GM19438 (cell line): ENCODE data around the gene ATP2C1.
A peak's percentile ranks its signal among the peaks of the same experiment; 100 is the strongest.
"Not testable (repeated sequence)": the region's sequence is repeated elsewhere in the genome, so short reads cannot be mapped to it uniquely, and the experiment has no call there.

Experiments used
- ATAC-seq: cut with Tn5 transposase; IDR thresholded peaks from one replicate; pipeline ENCODE4 v1.9.1; 2021; ENCODE audit warnings: low read depth; ENCODE audit not compliant: unreplicated experiment

ATP2C1 gene, protein sequence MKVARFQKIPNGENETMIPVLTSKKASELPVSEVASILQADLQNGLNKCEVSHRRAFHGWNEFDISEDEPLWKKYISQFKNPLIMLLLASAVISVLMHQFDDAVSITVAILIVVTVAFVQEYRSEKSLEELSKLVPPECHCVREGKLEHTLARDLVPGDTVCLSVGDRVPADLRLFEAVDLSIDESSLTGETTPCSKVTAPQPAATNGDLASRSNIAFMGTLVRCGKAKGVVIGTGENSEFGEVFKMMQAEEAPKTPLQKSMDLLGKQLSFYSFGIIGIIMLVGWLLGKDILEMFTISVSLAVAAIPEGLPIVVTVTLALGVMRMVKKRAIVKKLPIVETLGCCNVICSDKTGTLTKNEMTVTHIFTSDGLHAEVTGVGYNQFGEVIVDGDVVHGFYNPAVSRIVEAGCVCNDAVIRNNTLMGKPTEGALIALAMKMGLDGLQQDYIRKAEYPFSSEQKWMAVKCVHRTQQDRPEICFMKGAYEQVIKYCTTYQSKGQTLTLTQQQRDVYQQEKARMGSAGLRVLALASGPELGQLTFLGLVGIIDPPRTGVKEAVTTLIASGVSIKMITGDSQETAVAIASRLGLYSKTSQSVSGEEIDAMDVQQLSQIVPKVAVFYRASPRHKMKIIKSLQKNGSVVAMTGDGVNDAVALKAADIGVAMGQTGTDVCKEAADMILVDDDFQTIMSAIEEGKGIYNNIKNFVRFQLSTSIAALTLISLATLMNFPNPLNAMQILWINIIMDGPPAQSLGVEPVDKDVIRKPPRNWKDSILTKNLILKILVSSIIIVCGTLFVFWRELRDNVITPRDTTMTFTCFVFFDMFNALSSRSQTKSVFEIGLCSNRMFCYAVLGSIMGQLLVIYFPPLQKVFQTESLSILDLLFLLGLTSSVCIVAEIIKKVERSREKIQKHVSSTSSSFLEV

DNA sequence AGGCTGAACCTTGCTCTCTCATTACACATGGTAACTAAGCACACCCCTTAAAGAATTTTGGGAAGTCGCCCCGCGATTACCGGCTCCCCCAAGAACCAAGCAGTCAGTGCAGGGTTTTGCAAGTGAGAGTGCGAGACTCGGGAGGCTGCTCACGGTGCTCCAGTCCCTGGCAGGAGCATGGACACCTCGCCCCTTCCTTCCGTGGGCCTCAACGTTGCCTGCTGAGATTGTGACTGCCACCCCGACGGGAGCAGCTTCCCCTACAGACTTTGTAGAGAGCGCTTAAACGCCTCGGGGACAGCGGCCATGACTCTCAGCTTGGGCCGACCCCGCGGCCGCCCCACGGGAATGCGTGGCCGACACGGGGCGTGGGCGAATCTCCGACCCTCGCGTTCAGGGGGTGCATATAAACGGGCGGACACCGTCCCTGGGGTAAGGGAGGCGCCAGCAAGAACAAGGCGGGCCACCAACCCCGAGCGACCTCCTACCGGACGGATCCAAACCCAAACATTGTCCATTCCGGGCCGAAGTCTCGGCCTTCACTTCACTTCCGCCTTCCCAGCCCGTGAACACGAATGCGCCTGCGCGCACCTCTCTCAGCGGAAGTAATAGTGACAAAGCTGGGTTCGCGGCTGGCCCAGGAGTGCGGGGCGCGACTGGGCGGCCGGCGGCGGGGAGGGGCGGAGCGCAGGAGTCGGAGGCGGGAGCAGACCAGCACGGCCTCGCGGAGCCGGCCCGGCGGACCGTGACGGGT lies at the start of gene ATP2C1:
Gene ATP2C1, plus strand, starts transcription at position 709 of the 754 bp plus-strand sequence. CDS start 686 bp downstream, outside the sequence.
- ATAC-seq = peak; percentile 90

DNA sequence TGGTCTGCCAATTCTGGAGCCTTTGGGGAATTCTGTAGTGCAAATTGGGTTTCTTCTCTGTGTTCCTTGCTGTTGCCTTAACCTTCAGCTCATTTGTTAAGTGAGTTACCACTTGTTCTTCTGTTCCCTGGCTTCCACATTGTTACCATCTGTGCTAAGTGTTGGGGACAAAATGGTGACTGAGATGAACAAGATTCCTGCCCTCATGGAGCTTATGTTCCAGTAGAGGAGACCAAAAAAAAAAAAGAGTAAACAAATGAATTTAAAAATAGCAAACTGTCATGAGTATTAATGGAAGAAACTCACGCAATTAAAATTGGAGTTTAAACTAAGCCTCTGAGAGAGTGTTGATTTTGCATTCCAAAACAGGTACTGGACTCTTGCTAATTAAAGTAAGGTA lies 49.4 kb upstream of the ATP2C1 start:
- no peak for ATAC-seq

DNA sequence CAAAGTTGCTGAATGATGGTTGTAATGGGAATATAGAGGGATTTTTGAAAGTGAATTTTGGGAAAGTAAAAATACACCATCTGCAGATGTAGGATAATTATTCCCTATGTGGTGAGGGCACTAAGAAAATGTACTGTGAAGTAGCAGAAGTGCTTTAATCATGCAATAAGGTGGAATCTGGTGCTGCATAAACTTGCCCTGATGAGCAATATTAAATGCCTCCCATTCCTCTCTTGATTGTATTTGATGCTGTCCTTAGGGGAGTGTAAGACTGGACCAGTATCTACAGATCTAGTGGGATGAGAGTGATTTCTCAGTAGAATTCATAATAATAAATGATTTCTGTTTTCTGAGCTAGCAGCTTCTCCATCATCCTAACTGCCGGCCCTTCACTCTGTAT lies 47.7 kb upstream of the ATP2C1 start:
- no peak for ATAC-seq

DNA sequence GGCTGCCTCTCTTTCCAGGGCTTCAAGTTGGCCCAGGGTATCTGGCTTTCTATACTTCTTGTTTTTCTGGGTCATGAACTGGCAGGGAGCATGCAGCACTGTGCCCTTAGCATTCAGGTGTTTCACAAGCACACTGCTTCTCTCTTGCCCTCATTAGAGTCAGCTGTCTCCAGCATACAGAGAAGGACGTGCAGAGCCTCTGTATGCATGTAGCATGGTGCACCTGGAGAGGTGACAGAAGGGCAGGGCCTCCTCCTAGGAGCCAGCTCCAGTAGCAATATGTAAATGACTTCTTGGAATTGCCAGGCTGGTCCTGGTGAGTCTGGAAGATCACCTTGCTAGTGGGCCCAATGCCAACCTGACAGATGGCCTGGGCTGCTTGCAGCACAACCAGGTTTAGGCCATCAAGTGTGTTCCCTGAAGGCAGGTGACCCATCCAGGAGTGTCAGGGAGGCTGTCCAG lies 44.8 kb upstream of the ATP2C1 start:
- ATAC-seq = no peak

DNA sequence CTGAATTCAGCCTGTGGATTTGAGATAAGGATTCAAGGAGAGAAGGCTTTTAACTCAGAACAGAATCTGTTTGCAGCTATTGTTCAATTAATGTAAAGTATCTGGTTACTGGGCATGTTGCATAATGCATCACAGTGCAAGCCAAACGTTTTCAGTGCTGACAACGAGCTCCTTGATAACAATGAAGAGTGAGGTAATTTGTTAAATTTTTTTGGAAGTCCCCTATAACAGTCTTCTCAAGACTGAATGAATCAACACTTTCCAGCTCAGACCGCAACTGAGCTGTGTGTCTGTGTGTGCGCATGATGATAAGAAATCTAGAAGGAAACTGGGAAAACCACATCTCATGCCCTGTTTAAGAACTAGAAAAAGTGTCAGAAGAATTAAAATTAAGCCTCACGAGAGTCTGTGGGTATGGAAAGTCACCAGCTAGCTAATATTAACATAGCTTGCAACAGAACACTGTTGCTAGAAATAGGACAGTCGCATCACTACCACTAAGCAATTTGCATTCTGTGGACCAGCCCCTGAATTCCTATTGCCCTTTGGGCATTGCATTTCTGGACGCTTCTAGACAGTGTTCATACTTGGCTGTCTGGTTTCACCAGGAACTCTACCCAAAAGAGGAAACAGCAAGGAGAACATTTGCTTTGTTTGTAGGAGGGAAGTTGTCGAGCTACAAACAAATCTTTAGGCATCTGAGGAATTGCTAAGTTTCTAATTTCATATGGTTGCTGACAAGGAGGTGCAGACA lies 43.7 kb upstream of the ATP2C1 start:
- ATAC-seq = peak; percentile 55

DNA sequence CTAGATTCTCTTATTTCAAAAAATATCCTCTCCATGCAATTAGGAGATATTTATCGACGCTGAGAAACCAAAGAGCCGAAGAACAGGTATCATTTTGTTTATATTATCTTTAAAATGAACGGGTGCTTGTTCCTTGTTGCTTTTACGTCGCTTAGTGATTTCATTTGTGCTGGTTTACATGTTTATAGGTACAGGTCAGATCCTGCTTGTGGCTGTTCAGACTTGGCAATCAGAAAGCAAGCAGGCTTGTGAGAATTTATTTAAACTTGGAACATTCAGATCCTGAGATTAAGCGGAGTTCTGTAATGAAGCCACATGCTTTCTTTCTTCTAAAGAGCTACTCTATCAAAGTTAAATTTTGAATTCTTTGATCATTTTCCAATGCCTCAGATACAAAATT lies 43.0 kb upstream of the ATP2C1 start:
- ATAC-seq = no peak

DNA sequence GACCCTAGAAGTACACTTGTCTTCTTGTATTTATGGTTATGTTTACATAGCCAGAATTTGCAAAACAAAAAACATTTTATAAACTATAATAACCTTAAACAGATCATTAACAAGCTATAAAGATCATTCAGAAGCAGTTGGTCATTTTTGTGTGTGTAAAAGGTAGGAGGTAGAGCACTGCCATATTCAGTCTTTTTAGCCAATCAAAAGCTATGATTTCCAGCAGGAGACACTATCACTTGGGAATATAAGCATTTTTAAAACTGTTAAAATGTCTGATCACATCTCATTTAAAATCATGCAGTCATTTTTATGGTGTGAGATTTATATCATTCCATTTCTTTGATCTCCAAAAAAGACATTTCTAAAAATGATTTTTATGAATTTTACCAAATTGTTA lies 42.6 kb upstream of the ATP2C1 start:
- ATAC-seq = no peak

DNA sequence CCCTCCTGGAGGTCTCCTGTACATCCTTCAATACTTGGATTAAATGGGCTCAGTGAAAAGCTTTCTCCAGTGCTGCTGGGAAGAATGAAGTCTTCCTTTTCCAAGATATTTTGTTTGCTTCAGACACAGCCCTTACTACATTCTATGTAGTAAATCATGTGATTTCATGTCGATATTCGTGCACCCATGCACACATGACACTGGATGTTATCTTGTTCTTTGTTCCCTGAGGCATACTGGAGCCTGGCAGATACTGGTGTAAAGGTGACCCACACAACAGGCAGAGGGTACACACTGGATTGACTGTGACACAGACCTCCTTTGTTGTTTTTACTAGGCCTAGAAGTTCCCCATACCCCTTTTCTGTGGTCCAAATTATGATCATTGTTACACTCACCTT lies 40.3 kb upstream of the ATP2C1 start:
- no peak for ATAC-seq

DNA sequence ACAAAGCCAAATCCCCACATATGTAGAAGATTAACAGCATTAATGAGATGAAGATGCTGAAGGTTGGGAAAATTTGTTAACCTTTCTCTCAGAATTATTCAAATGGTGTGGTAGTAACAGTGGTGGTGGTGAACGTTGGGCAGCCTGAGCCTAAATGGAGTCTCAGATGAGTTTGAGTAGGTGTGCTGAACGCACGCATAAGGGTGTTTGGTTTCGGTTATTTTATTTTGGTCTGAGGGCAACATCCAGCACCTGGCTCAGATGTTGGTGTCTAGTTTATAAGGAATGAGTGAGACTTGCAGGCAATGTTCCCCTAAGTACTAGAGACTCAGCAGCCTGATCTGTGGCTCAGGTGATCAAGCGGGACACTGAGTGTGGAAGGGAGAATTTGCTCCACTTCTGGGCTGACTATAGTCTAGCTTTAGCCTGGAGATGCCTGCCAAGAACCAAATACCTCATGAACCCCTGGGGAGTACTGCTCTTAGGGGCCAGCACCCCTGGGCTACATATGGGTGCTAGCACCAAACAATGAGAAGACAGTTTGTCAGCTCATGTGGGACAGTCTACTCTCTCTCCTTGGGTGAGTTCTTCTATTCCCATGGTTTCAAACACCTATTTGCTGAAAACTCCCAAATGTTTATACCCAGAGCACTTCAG lies 39.5 kb upstream of the ATP2C1 start:
- peak; percentile 50 for ATAC-seq

DNA sequence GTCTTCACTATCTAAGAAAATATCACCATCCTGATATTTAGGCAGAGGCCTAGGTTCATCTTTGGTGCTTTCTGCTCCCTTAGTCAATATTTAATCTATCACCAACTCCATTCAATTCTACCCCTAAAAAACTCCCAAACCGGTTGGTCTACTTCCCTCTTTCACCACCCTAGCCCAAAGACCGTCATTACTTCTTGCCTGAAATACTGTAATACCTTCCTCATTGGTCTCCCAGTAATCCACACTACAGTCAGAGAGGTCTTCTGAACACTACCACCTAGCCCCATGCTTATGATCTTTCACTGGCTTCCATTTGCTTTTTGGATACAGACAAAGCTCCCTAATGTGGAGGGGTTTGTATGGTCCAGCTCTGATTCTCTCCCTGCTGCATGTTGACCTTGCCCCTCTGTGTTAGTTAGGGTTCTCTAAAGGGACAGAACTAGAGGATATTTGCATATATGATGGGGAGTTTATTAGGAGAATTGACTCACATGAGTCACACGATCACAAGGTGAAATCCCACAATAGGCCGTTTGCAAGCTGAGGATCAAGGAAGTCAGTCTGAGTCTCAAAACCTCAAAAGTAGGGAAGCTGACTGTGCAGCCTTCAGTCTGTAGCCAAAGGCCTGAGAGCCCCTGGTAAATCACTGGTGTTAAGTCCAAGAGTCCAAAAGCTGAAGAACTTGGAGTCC lies 36.4 kb upstream of the ATP2C1 start:
- no peak for ATAC-seq

DNA sequence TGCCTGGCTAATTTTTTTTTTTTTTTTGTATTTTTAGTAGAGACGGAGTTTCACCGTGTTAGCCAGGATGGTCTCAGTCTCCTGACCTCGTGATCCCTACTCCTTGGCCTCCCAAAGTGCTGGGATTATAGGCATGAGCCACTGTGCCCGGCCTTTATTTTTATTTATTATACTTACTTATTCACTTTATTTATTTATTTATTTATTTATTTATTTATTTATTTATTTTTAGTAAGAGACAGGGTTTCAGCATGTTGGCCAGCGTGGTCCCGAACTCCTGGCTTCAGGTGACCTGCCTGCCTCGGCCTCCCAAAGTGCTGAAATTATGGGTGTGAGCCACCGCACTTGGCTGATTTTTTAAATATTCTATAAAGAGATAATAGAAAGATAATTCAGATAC lies 31.8 kb upstream of the ATP2C1 start:
- ATAC-seq = not testable (repeated sequence)

DNA sequence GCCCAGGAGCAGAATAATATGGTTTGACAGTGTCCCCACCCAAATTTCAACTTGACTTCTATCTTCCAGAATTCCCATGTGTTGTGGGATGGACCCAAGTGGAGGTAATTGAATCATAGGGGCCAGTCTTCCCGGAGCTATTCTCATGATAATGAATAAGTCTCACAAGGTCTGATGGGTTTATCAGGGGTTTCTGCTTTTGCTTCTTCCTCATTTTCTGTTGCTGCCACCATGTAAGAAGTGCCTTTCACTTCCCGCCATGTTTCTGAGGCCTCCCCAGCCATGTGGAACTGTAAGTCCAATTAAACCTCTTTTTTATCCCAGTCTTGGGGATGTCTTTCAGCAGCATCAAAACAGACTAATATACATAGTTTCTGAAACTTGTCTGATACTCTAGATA lies 28.4 kb upstream of the ATP2C1 start:
- no peak for ATAC-seq

DNA sequence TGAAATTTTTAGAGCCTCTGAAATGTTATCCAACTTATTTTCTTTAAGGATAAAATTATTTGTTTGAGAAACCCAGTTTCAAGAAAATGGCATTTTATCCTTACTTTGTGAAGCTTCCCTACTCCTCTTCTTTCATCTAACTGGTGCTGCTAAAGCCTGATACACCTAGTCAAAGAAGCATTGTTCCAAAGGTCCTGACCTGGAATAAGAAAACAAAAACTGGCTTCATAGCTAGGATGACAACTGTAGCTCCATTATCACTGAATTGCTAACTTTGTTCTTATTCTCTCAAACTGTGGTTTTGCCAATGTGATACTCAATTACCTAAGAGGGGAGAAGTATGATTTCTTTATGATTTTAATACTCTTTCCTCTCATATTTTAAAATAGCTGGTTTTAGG lies 27.6 kb upstream of the ATP2C1 start:
- ATAC-seq = no peak

DNA sequence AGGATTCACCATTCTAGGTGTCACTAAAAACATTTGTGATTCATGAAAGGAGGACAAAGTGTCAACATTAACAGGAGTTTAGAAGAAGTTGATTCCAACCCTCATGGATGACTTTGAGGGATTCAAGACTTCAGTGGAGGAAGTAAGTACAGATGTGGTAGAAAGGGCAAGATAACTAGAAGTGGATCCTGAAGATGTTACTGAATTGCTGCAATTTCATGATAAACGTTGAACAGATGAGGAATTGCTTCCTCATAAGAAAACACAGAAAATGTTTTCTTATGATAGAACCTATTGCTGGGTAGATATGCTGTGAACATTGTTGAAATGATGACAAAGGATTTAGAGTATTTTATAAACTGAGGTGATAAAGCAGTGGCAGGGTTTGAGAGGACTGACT lies 23.5 kb upstream of the ATP2C1 start:
- ATAC-seq = no peak

DNA sequence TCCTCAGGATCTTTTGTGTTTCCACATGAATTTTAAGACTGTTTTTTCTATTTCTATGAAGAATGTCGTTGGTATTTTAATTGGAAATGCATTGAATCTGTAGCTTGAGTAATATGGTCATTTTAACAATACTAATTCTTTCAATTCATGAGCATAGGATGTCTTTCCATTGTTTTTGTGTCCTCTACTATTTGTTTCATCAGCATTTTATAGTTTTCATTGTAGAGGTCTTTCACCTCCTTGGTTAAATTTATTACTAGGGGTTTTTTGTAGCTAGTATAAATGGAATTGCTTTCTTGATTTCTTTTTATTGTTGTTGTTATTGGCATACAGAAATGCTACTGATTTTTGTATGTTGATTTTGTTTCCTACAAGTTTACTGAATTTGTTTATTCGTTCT lies 17.3 kb upstream of the ATP2C1 start:
- no peak for ATAC-seq

DNA sequence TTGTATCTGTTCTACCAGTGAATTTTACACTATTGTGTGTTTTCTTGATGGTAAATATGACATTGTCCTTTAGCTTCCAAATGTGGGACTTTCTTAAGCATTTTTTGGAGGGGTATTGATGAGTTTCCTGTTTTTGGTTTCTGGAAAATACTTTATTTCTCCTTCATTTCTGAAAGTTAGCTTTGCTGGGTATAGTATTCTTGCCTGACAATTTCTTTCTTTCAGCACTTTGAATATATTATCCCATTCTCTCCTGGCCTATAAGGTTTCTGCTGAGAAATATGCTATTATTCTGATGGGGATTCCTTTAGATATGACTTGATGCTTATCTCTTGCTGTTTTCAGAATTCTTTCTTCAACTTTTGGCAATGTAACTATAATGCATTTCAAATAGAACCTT lies 15.4 kb upstream of the ATP2C1 start:
- ATAC-seq = no peak

DNA sequence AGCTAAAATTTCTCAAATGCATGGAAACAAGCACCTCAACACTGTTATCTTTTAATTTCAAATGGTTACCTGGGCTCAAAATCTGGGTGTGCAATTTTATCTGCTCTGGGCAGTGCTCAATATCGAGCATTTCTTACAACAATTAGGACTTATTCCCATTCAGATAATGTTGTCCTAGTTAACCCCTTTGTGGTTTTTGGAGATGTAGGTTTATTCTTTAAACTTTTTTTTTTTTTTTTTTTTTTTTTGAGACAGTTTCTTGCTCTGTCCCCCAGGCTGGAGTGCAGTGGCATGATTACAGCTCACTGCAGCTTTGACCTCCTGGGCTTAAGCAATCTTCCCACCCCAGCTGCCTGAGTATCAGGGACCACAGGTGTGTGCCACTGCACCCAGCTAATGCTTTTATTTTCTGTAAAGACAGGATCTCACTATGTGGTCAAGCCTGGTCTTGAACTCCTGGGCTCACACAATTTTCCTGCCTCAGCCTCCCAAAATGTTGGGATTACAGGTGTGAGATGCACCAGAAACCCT lies 4.4 kb upstream of the ATP2C1 start:
- ATAC-seq = no peak

DNA sequence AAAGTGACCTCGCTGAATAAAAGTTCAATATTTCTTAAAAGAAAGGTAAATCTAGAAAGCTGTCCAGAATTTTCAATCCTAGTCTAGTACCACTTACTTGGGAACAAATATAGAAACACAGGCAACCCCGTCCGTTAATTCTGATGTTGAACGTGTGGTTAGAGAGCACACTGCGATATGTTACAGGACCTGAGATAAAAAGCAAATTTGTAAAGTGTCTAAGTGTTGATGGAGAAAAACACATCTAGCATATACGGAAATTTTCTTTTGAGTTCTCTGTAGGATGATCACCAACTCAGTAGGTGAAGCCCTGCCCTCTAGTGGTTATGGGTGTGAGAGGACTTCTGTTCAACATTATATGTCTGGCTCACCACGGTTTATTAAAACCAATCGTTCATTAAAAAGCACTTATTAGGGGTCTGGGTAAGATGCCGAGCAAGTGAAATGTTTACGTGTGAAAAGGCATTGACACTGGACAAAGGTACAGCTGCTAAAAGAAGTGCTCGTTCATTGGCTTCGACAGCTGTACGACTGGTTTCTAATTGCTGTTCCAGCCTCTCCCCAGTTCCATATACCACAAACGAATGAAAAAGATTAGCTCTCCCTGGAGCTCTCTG lies 1.0 kb upstream of the ATP2C1 start:
- peak; percentile 27 for ATAC-seq
